Retina (tissue), 1 donor: ENCODE results near the gene UBL7.

Experiments used
- DNase-seq: peaks from one replicate; pipeline ENCODE4 v3.0.0-alpha.2; 2016

UBL7 gene

DNA sequence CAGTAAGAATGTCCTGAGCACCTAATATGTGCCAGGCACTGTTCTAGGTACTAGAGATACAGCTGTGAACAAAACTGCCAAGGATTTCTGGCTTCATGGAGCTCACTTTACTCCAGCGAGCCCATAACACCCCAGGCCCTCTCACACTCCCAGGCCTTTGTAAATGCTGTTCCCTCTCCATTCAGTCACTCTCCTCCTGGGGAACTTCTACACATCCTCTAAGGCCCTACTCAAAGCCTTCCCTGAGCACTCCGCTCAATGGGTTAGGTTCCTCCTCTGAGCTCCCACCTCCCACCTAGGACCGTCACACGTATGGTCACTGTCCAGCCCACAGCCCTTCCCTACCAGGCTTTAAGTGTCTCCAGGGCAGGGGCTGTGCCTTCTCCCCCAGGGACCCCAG is 54.4 kb downstream of the UBL7 start:
- DNase-seq: no peak

DNA sequence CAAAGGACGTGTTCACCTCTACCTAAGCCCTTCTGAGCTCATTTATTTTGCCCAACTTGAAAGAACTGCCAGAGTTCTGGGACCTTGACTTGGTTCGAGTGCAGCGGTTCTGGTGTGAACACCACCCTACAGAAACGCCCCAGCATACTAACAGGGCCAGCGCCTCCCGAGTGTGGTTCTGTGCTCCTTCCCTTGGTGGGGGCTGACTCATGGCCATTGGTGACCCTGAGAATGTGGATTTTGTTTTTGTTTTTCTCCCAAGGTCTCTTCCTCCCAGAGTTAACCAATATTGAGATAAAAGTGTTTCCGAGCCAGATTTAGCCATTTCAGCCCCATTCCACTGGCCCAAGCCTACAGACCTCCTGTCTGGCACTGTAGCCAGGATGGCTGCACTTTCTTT is 55.1 kb downstream of the UBL7 start:
- no peak for DNase-seq

DNA sequence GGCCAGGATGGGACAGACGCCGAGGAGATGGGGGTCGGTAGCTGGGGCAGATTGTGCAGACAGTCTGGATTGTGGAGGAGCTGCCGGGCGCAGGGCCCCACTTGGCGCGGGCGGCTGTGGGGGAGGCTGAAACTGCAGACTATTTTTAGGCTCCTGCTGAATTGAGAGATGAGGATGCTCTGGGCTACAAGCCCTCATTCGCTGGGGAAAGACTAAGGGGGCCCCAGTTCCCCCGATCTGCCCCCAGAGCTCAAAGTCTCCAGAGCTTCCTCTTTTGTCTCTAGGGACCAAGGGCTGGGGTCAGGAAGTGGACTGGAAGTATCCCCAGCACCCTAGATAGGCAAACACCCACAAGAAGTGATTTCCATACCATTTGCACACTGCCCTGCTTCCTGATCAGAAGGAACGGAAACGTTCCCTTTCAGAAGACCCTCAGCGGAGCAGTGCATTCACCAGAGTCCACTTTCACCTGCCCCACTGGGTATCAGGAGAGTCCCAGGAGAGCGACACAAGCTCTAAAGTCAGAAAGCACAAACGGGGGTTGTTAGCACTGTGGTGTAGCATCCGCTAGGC is 56.9 kb downstream of the UBL7 start:
- DNase-seq: no peak

DNA sequence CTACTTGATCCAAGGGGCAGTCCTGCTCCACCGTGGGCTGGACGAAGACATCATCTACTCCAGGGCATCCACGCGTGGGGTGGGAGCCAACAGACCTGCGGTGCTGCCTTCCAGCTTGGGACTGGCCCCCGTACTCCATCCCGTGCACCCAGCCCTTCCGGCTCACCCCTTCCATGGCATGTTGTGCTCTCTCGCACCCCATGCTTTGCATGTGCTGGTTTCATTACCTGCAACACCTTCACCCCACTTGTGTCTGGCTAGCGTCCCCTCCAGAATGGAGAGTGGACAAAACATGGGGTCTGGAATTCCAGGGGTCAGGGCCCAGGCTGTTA is 57.4 kb downstream of the UBL7 start:
- DNase-seq: no peak

DNA sequence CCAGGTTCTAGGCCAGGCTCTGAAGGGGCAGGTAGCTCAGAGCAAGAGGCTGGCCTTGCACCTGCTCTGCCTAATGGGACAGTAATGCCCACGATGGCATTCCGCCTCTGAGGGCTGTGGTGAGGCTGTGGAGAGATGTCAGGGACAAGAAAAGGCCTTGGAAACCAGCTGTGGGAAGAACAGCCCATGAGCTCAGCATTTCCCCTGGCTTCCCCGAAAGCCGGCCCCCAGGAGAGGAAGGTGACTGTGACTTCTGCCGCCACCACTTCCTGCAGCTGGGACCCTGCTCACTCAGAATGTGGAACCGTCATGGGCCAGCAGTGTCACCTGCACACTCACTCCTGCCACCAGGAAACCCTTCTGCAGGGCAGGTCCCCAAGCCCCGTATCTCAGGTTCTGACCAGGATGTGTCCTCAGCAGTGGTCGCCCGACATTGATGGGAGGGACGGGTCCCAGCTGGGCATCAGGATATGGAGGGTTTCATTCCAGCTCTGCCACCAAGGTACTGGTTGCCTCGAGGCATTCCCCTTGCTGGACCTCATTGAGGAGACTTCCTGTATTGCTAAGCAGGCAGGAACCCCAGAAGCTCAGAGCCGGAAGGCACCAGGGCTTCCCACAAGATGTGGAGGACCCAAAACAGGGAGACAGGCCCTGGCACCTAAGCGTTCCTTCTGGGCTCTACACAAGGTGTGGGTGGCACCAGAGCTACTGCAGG is 57.9 kb downstream of the UBL7 start:
- DNase-seq: no peak

DNA sequence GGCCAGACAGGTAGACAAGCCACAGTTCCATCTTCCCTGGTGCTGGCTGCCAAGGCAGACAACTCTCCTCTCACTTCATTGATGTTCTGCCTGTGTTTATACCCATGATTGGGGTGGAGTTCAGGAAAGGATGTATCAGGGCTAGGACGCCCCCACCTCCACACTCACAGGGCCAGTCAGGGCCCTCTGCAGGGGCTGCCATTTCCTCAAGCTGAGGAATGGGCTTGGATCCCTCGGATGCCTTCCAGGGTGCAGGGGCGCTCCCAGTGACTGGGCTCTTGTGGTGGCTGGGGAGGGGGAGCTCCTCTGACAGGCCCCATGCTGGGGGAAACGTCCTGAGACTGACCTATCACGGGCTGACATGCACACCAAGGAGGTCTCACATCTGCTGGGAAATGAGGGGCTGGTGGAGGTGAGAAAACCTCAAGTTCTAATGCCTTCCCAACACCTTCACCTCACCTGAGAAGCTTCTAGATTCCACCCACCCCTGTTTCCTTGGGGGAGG is 58.6 kb downstream of the UBL7 start:
- no peak for DNase-seq

DNA sequence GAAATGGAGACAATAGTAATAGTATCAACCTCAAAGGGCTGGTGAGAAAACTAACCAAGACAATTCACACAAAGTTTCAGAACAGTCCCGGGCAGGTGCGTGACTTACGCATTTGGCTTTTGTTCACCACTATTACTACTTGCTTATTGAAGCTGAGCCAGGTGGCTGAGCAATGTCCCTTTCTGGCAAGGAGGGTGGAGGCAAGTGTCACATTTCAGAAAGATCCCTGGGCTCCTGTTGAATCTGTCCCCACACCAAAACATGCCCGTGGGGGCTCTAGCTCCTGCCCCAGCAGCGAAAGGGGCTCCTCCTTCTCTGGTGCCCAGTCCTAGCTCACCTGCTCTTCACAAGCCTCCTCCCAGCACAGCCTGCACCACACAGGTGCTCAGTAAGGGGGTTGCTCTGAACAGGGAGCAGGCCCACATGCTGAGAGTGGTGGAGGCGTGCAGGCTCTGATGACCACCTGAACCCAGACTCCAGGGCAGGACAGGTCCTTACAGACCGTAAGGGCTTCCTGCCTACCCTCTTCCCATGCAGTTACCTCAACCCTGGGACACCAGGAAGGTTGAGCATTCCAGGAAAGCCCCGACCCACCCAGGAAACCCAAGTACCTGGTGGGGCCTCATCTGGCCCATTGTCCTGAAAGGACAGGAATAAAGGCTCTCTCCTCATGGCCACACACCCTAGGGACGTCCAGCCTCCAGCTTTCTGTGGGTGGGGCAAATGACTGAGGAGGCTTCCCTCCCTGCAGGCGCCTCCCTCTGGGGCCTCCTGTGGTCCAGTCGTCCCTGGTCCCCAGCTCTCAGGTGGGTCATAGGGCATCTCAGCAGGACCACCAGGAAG is 59.8 kb downstream of the UBL7 start:
- DNase-seq: no peak

DNA sequence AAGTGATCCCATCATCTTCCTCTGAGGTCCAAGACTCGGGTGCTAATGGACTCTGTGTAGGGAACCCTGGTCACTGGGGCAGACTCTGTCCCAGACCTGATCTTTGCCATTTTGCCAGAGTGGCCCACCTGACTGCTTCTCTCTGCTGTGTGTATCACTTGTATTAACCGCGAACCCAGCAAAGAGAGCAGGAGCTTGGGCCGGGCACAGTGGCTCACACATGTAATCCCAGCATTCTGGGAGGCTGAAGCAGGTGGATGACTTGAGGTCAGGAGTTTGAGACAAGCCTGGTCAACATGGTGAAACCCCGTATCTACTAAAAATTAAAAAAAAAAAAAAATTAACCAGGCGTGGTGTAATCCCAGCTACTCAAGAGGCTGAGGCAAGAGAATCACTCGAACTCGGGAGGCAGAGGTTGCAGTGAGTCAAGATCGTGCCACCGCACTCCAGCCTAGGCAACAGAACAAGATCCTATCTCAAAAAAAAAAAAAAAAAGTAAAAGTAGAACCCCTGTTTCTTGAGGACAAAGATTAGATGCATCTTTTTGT is 60.6 kb downstream of the UBL7 start:
- no peak for DNase-seq

DNA sequence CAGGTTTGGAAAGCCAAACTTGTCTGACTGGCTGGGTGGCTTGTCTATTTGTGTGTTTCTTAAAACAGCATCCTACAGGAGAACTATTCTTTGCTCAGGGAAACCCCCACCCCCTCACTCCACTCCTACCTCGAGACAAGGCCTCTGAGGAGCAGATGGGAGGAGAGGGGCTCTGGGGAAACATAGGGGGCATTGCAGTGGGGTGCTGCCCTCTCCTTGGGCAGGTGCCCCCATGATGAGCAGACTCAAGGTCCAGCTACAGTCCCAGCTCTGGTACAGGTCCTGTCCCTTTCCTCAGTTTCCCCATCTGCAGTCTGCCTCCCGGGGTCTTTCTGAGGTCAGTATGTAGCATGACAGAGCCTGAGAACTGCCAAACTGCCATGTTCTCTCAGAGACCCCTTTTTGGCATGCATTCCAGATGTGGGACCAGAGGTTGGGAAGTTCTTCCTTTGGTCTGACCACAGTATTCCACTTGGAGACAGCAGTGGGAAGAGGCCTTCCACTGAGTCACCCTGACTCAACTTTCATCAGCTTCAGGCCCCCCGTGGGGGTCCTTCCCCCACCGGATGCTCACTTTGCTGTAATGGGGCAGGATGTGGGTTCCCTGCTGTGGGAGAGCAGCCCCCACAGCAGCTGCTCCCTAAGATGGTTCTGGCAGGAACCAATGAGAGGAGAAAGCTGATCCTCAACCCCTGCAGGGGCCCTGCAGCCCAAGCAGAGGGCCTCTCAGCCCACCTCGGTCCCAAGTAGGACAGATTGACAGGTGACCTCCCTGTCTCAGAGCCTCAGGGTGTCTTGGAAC is 61.2 kb downstream of the UBL7 start:
- no peak for DNase-seq

DNA sequence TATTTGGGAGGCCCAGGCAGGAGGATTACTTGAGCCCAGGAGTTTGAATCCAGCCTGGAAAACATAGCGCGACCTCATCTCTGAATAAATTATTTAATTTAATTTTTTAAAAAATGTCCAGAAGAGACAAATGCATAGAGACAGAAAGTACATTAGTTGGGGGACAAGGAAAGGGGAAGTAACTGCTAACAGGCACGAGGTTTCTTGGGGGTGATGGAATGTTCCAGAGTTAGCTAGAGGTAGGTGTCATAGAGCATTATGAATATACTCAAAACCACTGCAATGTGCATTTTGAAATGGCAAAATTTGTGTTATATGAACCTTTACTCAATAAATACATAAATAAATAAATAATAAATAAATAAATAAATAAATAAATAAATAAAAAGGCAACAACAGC is 61.9 kb downstream of the UBL7 start:
- no peak for DNase-seq

DNA sequence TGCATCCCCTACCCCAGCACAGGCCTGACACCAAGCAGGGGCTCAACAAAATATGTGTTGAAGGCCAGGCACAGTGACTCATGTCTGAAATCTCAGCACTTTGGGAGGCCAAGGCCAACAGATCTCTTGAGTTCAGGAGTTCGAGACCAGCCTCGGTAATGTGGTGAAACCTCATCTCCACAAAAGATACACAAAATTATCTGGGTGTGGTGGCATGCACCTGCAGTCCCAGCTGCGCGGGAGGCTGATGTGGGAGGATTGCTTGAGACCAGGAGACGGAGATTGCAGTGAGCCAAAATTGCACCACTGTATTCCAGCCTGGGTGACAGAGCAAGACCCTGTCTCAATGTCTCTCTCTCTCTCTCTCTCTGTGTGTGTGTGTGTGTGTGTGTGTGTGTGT is 62.8 kb downstream of the UBL7 start:
- DNase-seq: no peak

DNA sequence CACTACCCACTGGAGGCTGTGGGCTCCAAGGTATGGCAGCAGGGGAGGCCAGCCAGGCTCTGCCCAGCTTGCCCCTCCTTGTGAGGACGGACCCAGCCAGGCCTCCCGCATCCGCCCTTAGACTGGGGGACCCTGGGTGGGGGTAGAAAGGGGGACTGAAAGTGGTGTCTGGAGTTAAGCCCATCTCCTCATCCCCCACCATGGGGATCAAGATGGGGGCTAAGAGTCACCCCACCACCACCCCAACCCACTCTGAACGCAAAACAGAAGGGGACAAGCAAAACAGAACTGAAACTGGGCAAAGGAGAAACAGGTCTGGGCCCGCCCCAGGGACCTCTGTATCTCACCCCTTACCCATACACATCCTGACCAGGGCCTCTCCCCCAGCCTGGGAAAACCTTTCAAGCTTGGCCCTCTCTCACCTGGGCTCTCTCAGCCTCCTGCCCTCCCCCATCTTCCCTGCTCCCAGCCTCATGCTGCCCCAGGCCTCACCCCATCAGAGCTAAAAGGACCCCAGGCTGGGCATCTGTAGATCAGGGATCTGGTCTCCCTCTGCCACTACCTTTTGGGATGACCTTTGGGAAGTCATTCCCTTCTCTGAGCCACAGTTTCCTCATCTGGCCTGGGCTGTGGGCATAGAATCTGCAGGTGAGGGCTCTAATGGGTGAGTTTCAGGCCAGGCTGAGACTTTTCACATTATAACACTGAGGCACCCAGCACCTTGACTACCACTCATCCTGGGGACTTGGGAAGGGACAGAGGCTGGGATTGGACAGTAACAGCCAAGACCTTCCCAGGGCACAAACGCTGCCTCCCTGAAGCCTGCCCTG is 63.5 kb downstream of the UBL7 start:
- DNase-seq: no peak

DNA sequence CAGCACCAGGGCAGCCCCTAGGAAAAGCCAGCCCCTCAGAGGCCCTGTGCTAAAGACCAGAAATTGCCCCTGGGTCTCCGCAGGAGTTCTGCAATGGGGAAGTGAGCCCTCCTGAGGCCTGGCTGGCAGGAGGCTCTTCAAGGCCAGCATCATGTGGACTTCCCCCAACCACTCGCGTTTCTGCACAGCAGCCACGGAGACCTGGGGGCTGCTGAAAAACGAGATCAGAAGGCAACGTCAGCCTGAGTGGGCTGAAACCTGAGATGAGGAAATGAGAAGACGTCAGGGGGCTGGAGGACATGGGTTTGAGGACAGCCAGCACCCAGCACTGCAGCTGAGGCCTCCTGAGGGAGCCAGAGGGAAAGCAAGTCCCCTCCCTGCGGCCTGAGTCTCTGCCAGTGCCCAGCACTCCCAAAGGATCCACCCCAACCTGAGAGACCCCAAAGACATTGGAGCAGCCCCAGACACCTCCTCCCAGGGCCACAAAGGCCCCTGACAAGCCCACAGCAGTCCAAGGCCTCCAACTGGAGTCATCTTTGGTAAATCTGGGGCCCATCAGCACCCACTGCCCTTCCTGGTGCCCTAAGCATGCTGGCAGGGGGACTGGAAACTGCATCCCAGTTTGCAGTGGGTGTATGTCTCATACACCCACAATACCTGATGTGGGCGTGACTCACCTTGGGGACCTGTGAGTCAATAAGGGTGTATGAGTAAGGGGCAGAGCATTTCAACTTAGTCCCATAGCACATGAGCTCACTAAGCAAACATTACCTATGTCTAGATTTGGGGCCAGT is 64.3 kb downstream of the UBL7 start:
- DNase-seq: no peak

DNA sequence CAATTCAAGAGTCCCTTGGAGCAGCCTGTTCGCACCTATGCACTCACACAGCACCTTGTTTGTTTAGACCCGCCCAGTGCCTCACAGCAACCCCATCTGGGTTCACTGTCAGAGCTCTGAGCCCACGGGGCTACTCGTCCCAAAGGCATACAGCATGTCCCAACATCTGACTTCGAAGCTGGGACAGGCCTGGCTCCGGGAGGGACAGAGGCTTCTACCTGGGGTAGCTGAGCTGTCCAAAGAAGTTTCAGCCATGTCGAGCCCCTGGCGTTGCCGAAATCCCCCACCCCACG is 64.9 kb downstream of the UBL7 start:
- DNase-seq: no peak
